SIG-M5 (cell line): ENCODE data around the gene E2F3.

ENCODE experiments used
- DNase-seq: peaks from one replicate; lab custom pipeline; 2025; lab: John Stamatoyannopoulos, UW

The E2F3 gene

DNA sequence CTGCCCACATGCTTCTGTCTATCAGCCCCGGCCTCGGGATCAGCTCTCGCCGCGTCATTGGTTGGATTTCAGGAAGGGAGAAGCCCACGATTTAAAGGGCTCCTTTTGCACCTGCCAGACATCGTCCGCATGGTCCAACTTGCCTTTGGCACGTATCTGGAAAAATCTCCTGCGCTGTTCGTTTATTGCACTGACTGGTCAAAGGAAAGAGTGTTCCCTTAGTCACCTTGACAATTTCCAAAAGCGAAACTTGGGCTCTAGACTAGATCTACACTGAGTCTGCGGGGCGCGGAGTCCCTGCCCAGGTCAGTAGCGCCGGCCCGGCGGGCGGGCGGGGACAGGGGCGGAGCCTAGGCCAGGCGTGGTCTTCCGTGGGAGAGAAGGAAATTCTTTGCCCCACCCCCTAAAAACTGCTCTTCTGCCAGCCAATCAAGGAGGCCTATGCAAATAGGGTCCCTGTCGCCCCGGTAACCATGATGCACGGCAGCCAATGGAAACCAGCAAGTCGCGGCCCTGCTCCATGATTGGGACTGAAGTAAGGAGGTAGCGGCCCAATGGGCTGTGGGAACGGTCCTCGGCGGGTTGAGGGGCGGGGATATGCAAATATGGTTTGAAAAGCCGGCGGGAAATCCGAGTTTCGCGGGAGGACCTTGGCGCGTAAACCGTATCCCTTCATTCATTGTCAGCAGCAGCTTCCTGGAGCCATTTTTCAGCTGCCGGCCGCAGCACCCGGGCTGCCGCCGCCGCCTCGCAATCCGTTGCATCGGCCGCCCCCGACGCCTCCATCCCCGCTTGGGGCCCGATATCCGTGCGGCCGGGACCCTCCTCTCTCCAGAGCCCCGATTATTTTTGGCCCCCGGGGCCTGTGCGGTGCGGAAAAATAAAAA, at the start of gene E2F3:
TSS of gene E2F3 (plus strand) at position 675 of the 887 bp plus-strand sequence. CDS start 354 bp downstream, outside the sequence.
- DNase-seq = peak; percentile 99

DNA sequence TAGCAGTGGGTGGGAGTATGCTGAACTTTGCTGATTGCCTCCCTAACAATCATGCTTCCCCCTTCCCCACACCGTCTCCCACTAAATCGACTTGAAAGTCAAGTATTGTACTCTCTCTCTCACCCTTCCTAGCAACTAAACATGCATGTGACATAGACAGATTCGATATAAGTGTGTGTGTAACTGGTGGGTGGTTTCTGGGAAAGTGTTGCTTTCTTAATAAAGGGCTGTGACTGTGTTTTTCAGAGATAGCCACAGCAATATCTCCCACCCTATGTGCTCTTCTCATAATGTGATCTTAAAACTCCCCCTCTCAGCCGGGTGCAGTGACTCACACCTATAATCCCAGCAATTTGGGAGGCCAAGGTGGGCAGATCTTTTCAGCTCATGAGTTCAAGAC, 49.3 kb upstream of the E2F3 start:
- DNase-seq = no peak

- DNase-seq = no peak
These were observed 48.5 kb upstream of the E2F3 start for GRCh38 chr6:20353134-20353533.

DNA sequence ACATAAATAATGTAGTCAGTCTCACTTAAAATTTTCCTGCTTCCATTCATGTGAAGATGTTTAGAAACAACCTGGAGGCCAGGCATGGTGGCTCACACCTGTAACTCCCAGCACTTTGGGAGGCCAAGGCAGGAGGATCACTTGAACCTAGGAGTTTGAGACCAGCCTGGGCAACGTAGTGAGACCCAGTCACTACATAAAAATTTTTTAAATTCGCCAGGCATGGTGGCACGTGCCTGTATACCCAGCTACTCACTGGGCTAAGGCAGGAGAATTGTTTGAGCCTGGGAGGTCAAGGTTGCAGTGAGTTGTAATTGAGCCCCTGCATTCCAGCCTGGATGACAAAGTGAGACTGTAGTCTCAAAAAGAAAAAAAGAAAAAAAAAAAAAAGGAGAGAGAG, 47.3 kb upstream of the E2F3 start:
- no peak for DNase-seq

- DNase-seq = no peak
These were observed 41.1 kb upstream of the E2F3 start for GRCh38 chr6:20360471-20361119.

- DNase-seq = no peak
These were observed 39.1 kb upstream of the E2F3 start for GRCh38 chr6:20362623-20363022.

GRCh38 chr6:20364327-20364726, 37.4 kb upstream of the E2F3 start:
- DNase-seq = no peak

- no peak for DNase-seq
These were observed 36.2 kb upstream of the E2F3 start for GRCh38 chr6:20365456-20365855.

DNA sequence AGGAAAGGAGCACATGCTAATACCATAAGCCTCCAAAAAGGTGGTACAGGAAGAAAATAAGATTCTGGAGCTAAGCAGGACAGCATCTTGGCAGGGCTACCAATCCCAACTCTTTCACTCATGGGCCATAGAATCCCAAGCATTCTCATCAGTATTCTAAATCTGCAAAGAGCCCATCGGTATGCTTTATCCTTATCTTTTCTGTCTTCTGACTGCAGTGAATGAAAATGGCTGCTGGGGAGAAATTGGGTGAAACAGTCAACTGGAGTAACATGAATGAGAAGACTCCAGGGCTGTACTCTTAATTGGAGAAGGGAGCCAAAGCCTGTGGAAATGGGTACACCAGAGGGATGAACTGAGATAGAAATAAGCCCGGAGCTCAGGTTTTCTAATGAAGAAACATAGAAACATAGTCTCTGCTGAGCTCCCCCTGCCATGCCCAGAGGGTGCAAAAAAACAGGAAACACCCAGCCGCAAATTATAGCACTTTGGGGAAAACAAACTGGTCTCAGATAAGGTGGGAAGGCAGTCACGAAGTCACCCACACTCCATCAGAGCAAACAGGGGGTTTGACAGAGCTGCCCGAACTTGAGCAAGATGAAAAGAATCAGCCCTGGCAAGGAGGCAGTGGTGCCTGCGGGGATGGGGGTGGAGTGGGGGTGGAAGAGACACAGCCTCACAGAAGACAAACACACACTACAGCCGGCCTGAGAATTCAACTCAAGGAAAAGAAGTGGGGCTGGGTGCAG, 35.4 kb upstream of the E2F3 start:
- DNase-seq = no peak

- DNase-seq = no peak
These were observed 33.8 kb upstream of the E2F3 start for GRCh38 chr6:20367743-20368485.

- DNase-seq = no peak
These were observed 31.3 kb upstream of the E2F3 start for GRCh38 chr6:20370393-20370792.

DNA sequence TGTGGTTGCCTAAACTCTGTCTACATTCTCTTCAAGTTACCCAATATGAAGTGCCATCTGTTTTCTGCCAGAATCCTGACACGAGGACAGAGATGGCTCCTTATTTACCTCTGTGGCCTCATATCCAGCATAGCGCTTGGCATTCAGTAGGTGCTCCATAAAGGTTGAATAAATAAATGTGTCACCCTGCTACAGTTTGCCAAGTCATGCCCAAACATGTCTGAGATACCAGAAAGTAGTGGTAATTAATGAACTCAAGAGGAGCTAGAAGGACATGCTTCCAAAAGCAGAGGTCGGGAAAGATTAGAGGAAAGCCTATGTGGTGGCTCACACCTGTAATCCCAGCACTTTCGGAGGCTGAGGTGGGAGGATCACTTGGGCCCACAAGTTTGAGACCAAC, 30.9 kb upstream of the E2F3 start:
- DNase-seq = no peak

DNA sequence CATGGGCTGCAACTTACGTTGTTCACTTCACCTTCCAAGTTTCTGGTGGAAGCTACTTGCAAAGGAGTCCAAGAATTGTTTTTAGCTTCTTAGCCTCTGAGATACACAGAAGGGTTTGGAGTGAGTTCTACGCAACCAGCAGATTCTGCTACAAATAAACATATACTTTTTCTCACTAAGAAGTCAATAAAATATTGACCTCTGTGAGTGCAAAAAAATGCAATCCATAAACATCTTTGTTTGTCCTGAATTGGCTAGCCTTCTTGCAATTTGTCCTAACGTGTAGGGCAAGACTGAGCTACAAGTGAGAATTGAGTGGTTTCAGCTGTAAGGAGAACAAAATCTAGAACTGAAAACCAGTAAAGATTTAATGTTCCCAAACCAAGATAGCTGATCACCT, 26.2 kb upstream of the E2F3 start:
- DNase-seq = no peak

DNA sequence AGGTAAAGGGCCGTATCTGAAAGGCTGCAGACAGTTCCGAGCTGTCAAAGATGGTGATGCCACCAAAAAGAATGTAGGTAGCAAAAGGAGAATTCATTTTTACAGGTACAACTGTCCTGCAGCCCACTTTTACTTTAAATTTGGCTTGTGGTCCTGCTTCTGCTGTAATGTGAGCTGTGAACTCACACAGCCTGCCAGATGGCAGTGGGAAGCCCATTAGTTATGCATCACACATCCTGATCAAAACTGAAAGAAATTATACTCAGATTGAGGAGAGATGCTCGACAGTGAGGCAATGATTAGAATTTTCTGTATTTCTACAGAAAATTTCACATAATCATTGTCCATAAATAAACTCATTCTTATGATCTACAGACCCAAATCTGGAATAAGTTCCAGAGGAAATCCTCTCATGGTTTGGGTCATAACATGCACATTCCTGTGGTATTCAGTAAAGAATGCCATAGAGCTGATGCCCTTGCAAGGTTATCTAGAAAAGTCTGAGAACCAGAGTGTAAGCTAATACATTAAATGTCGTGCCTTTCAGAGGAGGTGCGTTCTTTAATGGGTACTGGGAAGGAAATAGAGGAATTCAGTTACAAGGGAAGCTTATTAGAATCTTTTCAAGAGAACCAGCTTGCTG, 23.9 kb upstream of the E2F3 start:
- DNase-seq = no peak

GRCh38 chr6:20379231-20379630, 22.4 kb upstream of the E2F3 start:
- no peak for DNase-seq

GRCh38 chr6:20386218-20386617, 15.5 kb upstream of the E2F3 start:
- DNase-seq = no peak

GRCh38 chr6:20389066-20389465, 12.6 kb upstream of the E2F3 start:
- no peak for DNase-seq

DNA sequence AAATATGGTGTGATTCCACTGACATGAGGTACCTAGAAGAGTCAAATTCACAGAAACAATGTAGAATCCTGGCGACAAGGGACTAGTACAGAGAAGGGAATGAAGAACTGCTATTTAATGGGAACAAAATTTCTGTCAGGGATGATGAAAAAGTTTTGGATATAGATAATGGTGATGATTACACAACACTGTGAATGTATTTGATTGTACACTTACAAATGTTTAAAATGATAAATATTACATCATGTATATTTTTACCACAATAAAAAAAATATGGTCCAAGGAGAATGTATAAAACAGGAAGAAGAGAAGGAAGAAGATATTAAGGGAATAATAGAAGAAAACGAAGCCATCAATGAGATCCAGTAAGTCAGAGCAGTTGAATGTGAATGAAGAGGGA, 8.4 kb upstream of the E2F3 start:
- DNase-seq = no peak

- no peak for DNase-seq
These were observed 2.2 kb upstream of the E2F3 start for GRCh38 chr6:20399518-20399917.

- DNase-seq = no peak
These were observed 1.0 kb upstream of the E2F3 start for GRCh38 chr6:20400456-20401204.

- no peak for DNase-seq
These were observed 338 bp downstream of the E2F3 start for GRCh38 chr6:20402092-20402341.
